B cell (primary cell): ENCODE results near the gene CHFR. TPM values are rescaled to one million over a fixed set of nuclear protein-coding genes. Genes with fewer than 3 reads are reported as not detected.
A peak's percentile ranks its signal among the peaks of the same experiment; 100 is the strongest.

Experiments
- ATAC-seq: fragments of 200-7000 bp; cut with Tn5 transposase; one replicate; pipeline ENCODE4 v1.10.0; 2021; ENCODE audit warnings: low read depth, mild to moderate bottlenecking, moderate number of reproducible peaks, moderate library complexity
- CTCF ChIA-PET: fragments of 350-600 bp; sonication (Branson Sonifier 250); formaldehyde crosslinking; loops from one replicate; lab custom pipeline; 2021; ENCODE audit warnings: antibody characterized with exemption, inconsistent platforms; lab: Charles Lee
- POLR2A ChIA-PET: fragments of 350-600 bp; sonication (Branson Sonifier 250); formaldehyde crosslinking; loops from one replicate; lab custom pipeline; 2021; ENCODE audit warnings: antibody characterized with exemption; lab: Charles Lee
- DNase-seq: peaks from one replicate; pipeline ENCODE4 v3.0.0; 2013
- H2AFZ ChIP-seq: 2 replicates; pipeline ENCODE4 v1.6.1; 2012; ENCODE audit warnings: mild to moderate bottlenecking, low read depth, low read length; ENCODE audit not compliant: insufficient read depth, poor library complexity, severe bottlenecking
- H3K27ac ChIP-seq, 2 donors: 1 replicate in 1 of 2; 2 replicates in 1 of 2; pipeline ENCODE4 v1.5.1; 2012 to 2013; ENCODE audit warnings: low read length in 2 of 2, mild to moderate bottlenecking in 2 of 2, moderate library complexity in 1 of 2
- H3K27me3 ChIP-seq, 4 experiments: fragments of 200-600 bp in 1 of 4; sonication (generic) in 1 of 4; replicated peaks in 1 of 4; 1 replicate in 2 of 4; 2 replicates in 2 of 4; pipeline versions ENCODE4 v1.6.1 to v1.7.0; 2013 to 2016; ENCODE audit warnings: low read length in 3 of 4, mild to moderate bottlenecking in 2 of 4, mixed read lengths in 1 of 4, moderate library complexity in 1 of 4; ENCODE audit not compliant: insufficient read depth in 4 of 4, control insufficient read depth in 3 of 4; ENCODE audit errors: control extremely low read depth in 1 of 4
- H3K36me3 ChIP-seq, 2 experiments: replicated peaks in 1 of 2; 1 replicate in 1 of 2; 2 replicates in 1 of 2; pipeline versions ENCODE4 v1.6.1 to v1.7.1; 2013; ENCODE audit warnings: low read length in 1 of 2; ENCODE audit not compliant: insufficient read depth in 2 of 2, control insufficient read depth in 1 of 2; ENCODE audit errors: control extremely low read depth in 1 of 2, extremely low read depth in 1 of 2
- H3K4me1 ChIP-seq, 2 donors: fragments of 200-600 bp in 1 of 2; sonication (generic) in 1 of 2; 1 replicate in 1 of 2; 2 replicates in 1 of 2; pipeline versions ENCODE4 v1.5.1 to v1.6.1; 2013 to 2017; ENCODE audit warnings: low read length in 2 of 2; ENCODE audit not compliant: control insufficient read depth in 2 of 2, insufficient read depth in 2 of 2
- H3K4me2 ChIP-seq: replicated peaks from 2 replicates; pipeline ENCODE3; 2012; ENCODE audit warnings: mild to moderate bottlenecking, low read depth, low read length; ENCODE audit not compliant: poor library complexity, severe bottlenecking
- H3K4me3 ChIP-seq, 5 experiments: fragments of 200-600 bp in 1 of 5; sonication (generic) in 1 of 5; 1 replicate in 3 of 5; 2 replicates in 2 of 5; pipeline versions ENCODE4 v1.5.1 to v1.7.0; 2011 to 2016; ENCODE audit warnings: low read length in 4 of 5, mild to moderate bottlenecking in 4 of 5, low read depth in 2 of 5, control low read depth in 1 of 5, moderate library complexity in 1 of 5; ENCODE audit not compliant: insufficient read depth in 1 of 5; ENCODE audit errors: control extremely low read depth in 1 of 5, extremely low read depth in 1 of 5
- H3K79me2 ChIP-seq: fragments of 200-600 bp; sonication (generic); one replicate; pipeline ENCODE4 v1.6.0; 2016; ENCODE audit warnings: low read length; ENCODE audit not compliant: control insufficient read depth, insufficient read depth
- H3K9ac ChIP-seq: fragments of 200-600 bp; sonication (generic); 2 replicates; pipeline ENCODE4 v1.6.1; 2017; ENCODE audit warnings: mild to moderate bottlenecking, low read length, moderate library complexity
- H3K9me3 ChIP-seq, 3 donors: one replicate each; pipeline versions ENCODE4 v1.6.1 to v1.7.1; 2013; ENCODE audit warnings: low read length in 2 of 3; ENCODE audit not compliant: control insufficient read depth in 2 of 3, insufficient read depth in 1 of 3; ENCODE audit errors: control extremely low read depth in 1 of 3
- H4K20me1 ChIP-seq: 2 replicates; pipeline ENCODE4 v1.6.0; 2012; ENCODE audit warnings: mild to moderate bottlenecking, low read length; ENCODE audit not compliant: insufficient read depth, control insufficient read depth, poor library complexity, severe bottlenecking
- H3K27ac Mint-ChIP-seq: one replicate; pipeline ENCODE4 v1.8.0; 2021; ENCODE audit warnings: mixed read lengths
- H3K27me3 Mint-ChIP-seq: one replicate; pipeline ENCODE4 v1.8.0; 2021; ENCODE audit warnings: mixed read lengths
- H3K4me1 Mint-ChIP-seq: one replicate; pipeline ENCODE4 v1.8.0; 2021; ENCODE audit warnings: mixed read lengths
- H3K4me3 Mint-ChIP-seq: one replicate; pipeline ENCODE4 v1.8.0; 2021; ENCODE audit warnings: mixed read lengths
- H3K9me3 Mint-ChIP-seq: one replicate; pipeline ENCODE4 v1.8.0; 2022; ENCODE audit warnings: mixed read lengths; ENCODE audit not compliant: insufficient read depth
- EZH2 ChIP-seq: IDR thresholded peaks from 2 replicates; pipeline ENCODE4 v1.6.1; 2012; ENCODE audit warnings: borderline replicate concordance, low read depth, mild to moderate bottlenecking, moderate library complexity, low read length; ENCODE audit not compliant: insufficient read depth, poor library complexity, severe bottlenecking
- WGBS: methylation state at CpG from one replicate; pipeline ENCODE4 v1.1.5; 2013; ENCODE audit warnings: missing lambda C conversion rate; ENCODE audit not compliant: insufficient coverage; 5-methylcytosine and 5-hydroxymethylcytosine counted together
- intact Hi-C: fragments of 100-400 bp; cut with micrococcal nuclease; formaldehyde crosslinking; loops from one replicate; pipeline ENCODE4 v1.10.0; 2022
- polyA plus RNA-seq: library from polyadenylated mRNA; depleted of rRNA; stranded (reverse); fragments of >200 nt; gene quantifications from 2 replicates; pipeline ENCODE4 v1.2.3, GENCODE V29; 2012
- total RNA-seq, 2 donors: library from RNA; stranded (reverse); fragments of 120-200 nt in 1 of 2; gene quantifications; 1 replicate in 1 of 2; 2 replicates in 1 of 2; pipeline versions ENCODE4 v1.2.3 to v1.2.4, GENCODE V29; 2013 to 2022
- TF ChIP-seq, protein P1 (sequence below): fragments of 200-600 bp; IDR thresholded peaks from one replicate; pipeline ENCODE4 v1.8.0; 2022; ENCODE audit warnings: antibody characterized with exemption, mild to moderate bottlenecking

Gene CHFR
- total and polyA plus RNA-seq, 2 donors (not counting 1 experiment from before 2014, with no cell fraction given) = 83.8 to 92.5 TPM

DNA sequence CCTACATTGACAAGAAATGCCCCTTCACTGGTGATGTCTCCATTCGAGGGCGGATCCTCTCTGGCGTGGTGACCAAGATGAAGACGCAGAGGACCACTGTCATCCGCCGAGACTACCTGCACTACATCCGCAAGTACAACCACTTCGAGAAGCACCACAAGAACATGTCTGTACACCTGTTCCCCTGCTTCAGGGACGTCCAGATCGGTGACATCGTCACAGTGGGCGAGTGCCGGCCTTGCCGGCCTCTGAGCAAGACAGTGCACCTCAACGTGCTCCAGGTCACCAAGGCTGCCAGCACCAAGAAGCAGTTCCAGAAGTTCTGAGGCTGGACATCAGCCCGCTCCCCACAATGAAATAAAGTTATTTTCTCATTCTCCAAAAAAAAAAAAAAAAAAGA lies 61.5 kb downstream of the CHFR start:
- no peak for DNase-seq
- H3K4me3 Mint-ChIP-seq = peak overlapping the region; percentile 44
- POLR2A ChIA-PET = no interaction called here
- no peaks in the 10 kb centered on the region for H3K27me3 Mint-ChIP-seq
- no peaks in the 10 kb centered on the region for H3K27me3 ChIP-seq
- ATAC-seq = no peak
- peaks cover 38% of the 10 kb centered on the region for H4K20me1 ChIP-seq
- no peaks in the 10 kb centered on the region for H3K9me3 ChIP-seq
- peak overlapping the region; percentile 51 for H3K27ac Mint-ChIP-seq
- intact Hi-C loops = loop anchor here (5.0 kb wide), 1 partner anchor 744 kb away; no protein-coding TSS in a partner anchor
- CTCF ChIA-PET = no interaction called here
- H3K4me1 ChIP-seq = peaks cover 27 to 36% of the 10 kb centered on the region in 2 donors
- H3K36me3 ChIP-seq = peaks cover 0 to 46% of the 10 kb centered on the region in 2 experiments
- H3K4me3 ChIP-seq = no peak overlapping the region
- H2AFZ ChIP-seq = no peak overlapping the region
- no peak overlapping the region for H3K27ac ChIP-seq
- H3K9me3 Mint-ChIP-seq = no peaks in the 10 kb centered on the region
- no peak overlapping the region for H3K4me2 ChIP-seq
- no peak for TF ChIP-seq EZH2
- TF ChIP-seq, protein P1, sequence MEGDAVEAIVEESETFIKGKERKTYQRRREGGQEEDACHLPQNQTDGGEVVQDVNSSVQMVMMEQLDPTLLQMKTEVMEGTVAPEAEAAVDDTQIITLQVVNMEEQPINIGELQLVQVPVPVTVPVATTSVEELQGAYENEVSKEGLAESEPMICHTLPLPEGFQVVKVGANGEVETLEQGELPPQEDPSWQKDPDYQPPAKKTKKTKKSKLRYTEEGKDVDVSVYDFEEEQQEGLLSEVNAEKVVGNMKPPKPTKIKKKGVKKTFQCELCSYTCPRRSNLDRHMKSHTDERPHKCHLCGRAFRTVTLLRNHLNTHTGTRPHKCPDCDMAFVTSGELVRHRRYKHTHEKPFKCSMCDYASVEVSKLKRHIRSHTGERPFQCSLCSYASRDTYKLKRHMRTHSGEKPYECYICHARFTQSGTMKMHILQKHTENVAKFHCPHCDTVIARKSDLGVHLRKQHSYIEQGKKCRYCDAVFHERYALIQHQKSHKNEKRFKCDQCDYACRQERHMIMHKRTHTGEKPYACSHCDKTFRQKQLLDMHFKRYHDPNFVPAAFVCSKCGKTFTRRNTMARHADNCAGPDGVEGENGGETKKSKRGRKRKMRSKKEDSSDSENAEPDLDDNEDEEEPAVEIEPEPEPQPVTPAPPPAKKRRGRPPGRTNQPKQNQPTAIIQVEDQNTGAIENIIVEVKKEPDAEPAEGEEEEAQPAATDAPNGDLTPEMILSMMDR = no peak
- peaks cover 79% of the 10 kb centered on the region for H3K79me2 ChIP-seq
- 93% methylated on average over 15 of the region's 16 CpGs for WGBS
- peaks cover 51% of the 10 kb centered on the region for H3K4me1 Mint-ChIP-seq
- H3K9ac ChIP-seq = no peak overlapping the region

DNA sequence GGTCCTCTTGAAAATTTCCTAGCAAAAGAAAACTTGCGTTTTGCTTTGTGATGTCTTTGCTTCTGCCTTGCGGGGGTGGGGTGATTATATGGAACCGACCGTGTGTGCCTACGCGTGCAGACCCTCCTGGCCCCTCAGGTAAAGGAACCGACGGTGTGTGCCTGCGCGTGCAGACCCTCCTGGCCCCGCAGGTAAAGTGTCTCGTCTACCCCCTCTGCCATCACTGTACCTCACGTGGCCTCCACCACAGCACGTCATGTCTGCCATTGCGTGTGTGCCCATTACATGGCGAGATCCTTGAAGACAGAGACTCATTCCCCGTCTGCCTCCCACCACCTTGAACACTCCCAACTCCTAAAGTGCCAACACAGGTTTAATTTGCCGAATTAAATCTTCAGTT lies 62.3 kb downstream of the CHFR start:
- Mint-ChIP-seq H3K4me3 (no peak overlapping the region), H3K27ac (no peak overlapping the region), H3K27me3 (no peaks in the 10 kb centered on the region), H3K9me3 (no peaks in the 10 kb centered on the region), H3K4me1 (peaks cover 58% of the 10 kb centered on the region)
- no peak overlapping the region for H3K9ac ChIP-seq
- POLR2A ChIA-PET = no interaction called here
- TF ChIP-seq, protein P1 = no peak
- no peak for TF ChIP-seq EZH2
- intact Hi-C loops = loop anchor here (5.0 kb wide), 1 partner anchor 743 kb away; no protein-coding TSS in a partner anchor
- H3K79me2 ChIP-seq = peaks cover 79% of the 10 kb centered on the region
- 93% methylated on average over 18 of the region's 18 CpGs for WGBS
- ATAC-seq (no peak), DNase-seq (no peak)
- peaks cover 0 to 50% of the 10 kb centered on the region in 2 experiments for H3K36me3 ChIP-seq
- H4K20me1 ChIP-seq = peaks cover 38% of the 10 kb centered on the region
- H3K4me1 ChIP-seq = peaks cover 33 to 43% of the 10 kb centered on the region in 2 donors
- no peak overlapping the region for H2AFZ ChIP-seq
- no peaks in the 10 kb centered on the region for H3K9me3 ChIP-seq
- H3K4me3 ChIP-seq = no peak overlapping the region
- H3K27ac ChIP-seq = no peak overlapping the region
- no peaks in the 10 kb centered on the region for H3K27me3 ChIP-seq
- H3K4me2 ChIP-seq = no peak overlapping the region
- CTCF ChIA-PET = no interaction called here
